ENCODE measurements around the gene PLA2G2A. TPM values are rescaled to one million over a fixed set of nuclear protein-coding genes. Genes with fewer than 3 reads are reported as not detected.

Gene PLA2G2A
- total RNA-seq, 4 donors from 2014 or later: 22.9 to 212 (median 92.5) TPM

DNA sequence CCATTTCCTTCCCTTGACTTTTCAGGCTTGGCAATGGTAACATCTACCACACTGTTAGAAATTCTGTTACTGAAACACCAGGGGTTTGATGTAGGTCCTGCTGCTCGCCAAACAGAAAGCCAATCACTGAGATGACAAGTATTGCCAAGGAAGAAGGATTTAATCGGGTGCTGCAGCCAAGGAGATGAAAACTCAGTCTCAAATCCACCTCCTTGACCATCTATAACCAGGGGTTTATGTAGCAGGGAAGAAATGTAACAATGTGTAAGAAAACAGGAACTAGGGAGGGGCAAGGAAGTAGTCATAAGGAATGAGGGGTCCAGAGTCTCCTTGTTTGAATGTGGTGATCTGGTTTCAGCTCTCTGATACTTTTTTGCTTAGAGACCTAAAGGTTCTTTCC is 25.4 kb downstream of the PLA2G2A start:
- TF ChIP-seq, protein P1, sequence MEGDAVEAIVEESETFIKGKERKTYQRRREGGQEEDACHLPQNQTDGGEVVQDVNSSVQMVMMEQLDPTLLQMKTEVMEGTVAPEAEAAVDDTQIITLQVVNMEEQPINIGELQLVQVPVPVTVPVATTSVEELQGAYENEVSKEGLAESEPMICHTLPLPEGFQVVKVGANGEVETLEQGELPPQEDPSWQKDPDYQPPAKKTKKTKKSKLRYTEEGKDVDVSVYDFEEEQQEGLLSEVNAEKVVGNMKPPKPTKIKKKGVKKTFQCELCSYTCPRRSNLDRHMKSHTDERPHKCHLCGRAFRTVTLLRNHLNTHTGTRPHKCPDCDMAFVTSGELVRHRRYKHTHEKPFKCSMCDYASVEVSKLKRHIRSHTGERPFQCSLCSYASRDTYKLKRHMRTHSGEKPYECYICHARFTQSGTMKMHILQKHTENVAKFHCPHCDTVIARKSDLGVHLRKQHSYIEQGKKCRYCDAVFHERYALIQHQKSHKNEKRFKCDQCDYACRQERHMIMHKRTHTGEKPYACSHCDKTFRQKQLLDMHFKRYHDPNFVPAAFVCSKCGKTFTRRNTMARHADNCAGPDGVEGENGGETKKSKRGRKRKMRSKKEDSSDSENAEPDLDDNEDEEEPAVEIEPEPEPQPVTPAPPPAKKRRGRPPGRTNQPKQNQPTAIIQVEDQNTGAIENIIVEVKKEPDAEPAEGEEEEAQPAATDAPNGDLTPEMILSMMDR (IDR thresholded peaks at IDR 0.05): no peak
- no peak for TF ChIP-seq POLR2A (IDR thresholded peaks at IDR 0.05)
- no peaks in the 10 kb centered on the region for H3K4me1 ChIP-seq
- intact Hi-C loops (cut with DNase I): no loop called here
- H3K9me3 ChIP-seq: no peaks in the 10 kb centered on the region
- no peak for DNase-seq
- H3K27ac ChIP-seq: no peak overlapping the region
- H3K4me3 ChIP-seq (replicated peaks in 1 of 3): no peak overlapping the region
- no peaks in the 10 kb centered on the region for H3K27me3 ChIP-seq
- H3K36me3 ChIP-seq: no peaks in the 10 kb centered on the region
- WGBS, 2 donors: 87 to 89% methylated on average over 2 of the region's 2 CpGs

DNA sequence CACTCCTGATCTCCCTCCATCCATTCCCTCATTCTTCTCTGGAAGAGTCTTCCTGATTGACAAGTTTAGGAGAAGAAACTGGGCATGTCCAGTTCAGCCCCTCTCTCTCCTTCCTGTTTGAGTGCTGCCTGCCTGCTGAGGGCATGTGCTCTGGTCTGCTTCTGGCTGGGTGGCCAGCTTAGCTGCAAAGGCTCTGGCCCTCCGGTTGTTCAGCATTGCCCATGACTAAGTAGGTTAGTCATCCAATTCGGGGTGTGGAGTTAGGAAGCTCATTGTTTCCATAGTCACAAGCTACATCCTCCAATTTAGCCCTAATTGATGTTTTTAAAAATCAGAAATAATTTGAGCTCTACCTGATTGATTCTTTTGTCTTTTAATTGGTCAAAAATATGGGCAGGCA is 30.4 kb downstream of the PLA2G2A start:
- no peaks in the 10 kb centered on the region for H3K36me3 ChIP-seq
- H3K27ac ChIP-seq: no peak overlapping the region
- 55 to 58% methylated on average over 2 of the region's 2 CpGs for WGBS, 2 donors
- intact Hi-C loops (cut with DNase I): no loop called here
- H3K9me3 ChIP-seq: no peaks in the 10 kb centered on the region
- H3K4me3 ChIP-seq (replicated peaks in 1 of 3): no peak overlapping the region
- TF ChIP-seq, protein P1 (IDR thresholded peaks at IDR 0.05): no peak
- TF ChIP-seq POLR2A (IDR thresholded peaks at IDR 0.05): no peak
- no peaks in the 10 kb centered on the region for H3K27me3 ChIP-seq
- no peak for DNase-seq
- H3K4me1 ChIP-seq: no peaks in the 10 kb centered on the region

DNA sequence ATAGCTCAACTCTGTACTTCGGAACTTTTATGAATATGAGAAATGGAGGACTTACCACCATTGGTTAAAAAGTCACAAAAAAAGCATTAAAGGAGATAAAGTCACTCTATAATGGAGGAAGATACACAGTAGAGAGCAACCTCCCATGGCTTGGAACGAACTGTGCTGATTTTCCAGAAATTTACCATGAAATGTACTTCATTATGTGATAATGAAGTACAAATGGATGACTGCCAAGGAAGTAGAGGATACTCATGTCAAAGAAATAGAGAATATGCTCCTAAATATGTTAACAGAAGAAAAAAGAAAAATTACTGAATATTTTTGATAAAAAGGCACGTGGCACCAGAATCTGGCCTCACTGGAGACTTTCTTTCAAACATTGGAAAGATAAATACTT is 32.4 kb downstream of the PLA2G2A start:
- Histone ChIP-seq H3K27me3 (no peaks in the 10 kb centered on the region), H3K27ac (no peak overlapping the region), H3K4me3 (replicated peaks in 1 of 3) (no peak overlapping the region), H3K9me3 (no peaks in the 10 kb centered on the region), H3K36me3 (no peaks in the 10 kb centered on the region), H3K4me1 (no peaks in the 10 kb centered on the region)
- no peak for DNase-seq
- intact Hi-C loops (cut with DNase I): no loop called here
- WGBS, 2 donors: 76 to 86% methylated on average over 3 of the region's 3 CpGs
- TF ChIP-seq POLR2A (IDR thresholded peaks at IDR 0.05): no peak
- TF ChIP-seq, protein P1 (IDR thresholded peaks at IDR 0.05): no peak

DNA sequence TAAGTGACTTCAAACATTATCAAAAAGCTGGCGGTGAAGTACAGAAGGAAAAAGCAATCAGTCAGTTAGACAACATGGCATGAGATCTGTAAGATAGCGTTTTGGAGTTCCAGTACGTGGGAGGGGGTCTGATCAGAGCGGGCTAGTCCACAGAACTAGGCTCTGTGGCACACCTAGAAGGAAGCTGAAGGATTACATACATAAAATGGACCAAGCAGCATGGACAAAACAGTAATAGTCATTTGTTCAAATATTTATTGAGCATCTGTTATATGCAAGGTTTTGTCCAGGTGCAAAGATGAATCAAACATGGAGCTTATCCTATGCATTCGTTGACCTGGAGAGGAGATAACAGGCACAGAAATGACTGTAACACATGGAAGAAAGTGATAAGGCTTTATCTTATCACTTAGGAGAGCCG is 33.1 kb downstream of the PLA2G2A start:
- TF ChIP-seq, protein P1 (IDR thresholded peaks at IDR 0.05): no peak
- no peak for TF ChIP-seq POLR2A (IDR thresholded peaks at IDR 0.05)
- WGBS, 2 donors: 68 to 72% methylated on average over 6 of the region's 6 CpGs
- intact Hi-C loops (cut with DNase I): no loop called here

DNA sequence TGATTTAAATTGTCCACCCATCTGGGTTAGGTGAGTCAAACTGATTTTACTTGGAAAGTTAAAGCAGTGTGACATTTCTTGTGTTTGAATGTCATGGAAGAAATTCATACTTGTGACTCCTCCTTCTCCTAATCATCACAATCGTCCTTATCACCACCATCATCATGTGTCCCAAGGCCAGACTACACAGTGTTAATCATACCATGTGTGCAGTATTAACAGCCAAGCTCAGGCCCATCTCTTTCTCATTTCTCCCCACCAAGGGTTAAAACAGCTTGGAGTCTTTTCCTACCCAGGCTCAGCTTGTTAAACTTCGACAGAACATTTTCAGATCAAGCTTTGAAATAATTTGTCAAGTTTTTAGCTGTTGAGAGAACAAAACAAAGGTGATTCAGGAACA is 33.5 kb downstream of the PLA2G2A start:
- no peaks in the 10 kb centered on the region for H3K36me3 ChIP-seq
- no peak overlapping the region for H3K4me3 ChIP-seq (replicated peaks in 1 of 3)
- DNase-seq: no peak
- TF ChIP-seq, protein P1 (IDR thresholded peaks at IDR 0.05): no peak
- no peak for TF ChIP-seq POLR2A (IDR thresholded peaks at IDR 0.05)
- no peaks in the 10 kb centered on the region for H3K27me3 ChIP-seq
- H3K27ac ChIP-seq: no peak overlapping the region
- 42 to 47% methylated on average over 2 of the region's 2 CpGs for WGBS, 2 donors
- H3K4me1 ChIP-seq: no peaks in the 10 kb centered on the region
- intact Hi-C loops (cut with DNase I): no loop called here
- H3K9me3 ChIP-seq: no peaks in the 10 kb centered on the region

More for the DNA sequence above, 33.1 kb downstream of the PLA2G2A start:
- Histone ChIP-seq H3K4me3 (replicated peaks in 1 of 3) (no peak overlapping the region), H3K36me3 (no peaks in the 10 kb centered on the region), H3K27me3 (no peaks in the 10 kb centered on the region), H3K9me3 (no peaks in the 10 kb centered on the region), H3K27ac (no peak overlapping the region), H3K4me1 (no peaks in the 10 kb centered on the region)
- DNase-seq: no peak

All from thyroid gland (tissue), 4 donors.